GM19099 (cell line): ENCODE results near the gene NAV3.

Experiments used
- POLR2A ChIP-seq: IDR thresholded peaks from 3 replicates; pipeline ENCODE4 v1.6.1; 2011; ENCODE audit warnings: low read depth; ENCODE audit not compliant: insufficient read length; ENCODE audit errors: extremely low read depth

NAV3 gene

GRCh38 chr12:78192979-78193378, 362.3 kb downstream of the NAV3 start:
- no peak for TF ChIP-seq POLR2A

- TF ChIP-seq POLR2A, result no peak
Measured at GRCh38 chr12:78194448-78194847, 363.8 kb downstream of the NAV3 start.

GRCh38 chr12:78198896-78199295, 368.2 kb downstream of the NAV3 start:
- no peak for TF ChIP-seq POLR2A

GRCh38 chr12:78199926-78200325, 369.2 kb downstream of the NAV3 start:
- no peak for TF ChIP-seq POLR2A

GRCh38 chr12:78204926-78205325, 374.2 kb downstream of the NAV3 start:
- TF ChIP-seq POLR2A, result no peak

- no peak for TF ChIP-seq POLR2A
Measured at GRCh38 chr12:78208092-78208491, 377.4 kb downstream of the NAV3 start.

GRCh38 chr12:78209846-78210505, 379.3 kb downstream of the NAV3 start:
- TF ChIP-seq POLR2A, result no peak

- TF ChIP-seq POLR2A, result no peak
Measured at GRCh38 chr12:78210506-78210860, 379.8 kb downstream of the NAV3 start.

- no peak for TF ChIP-seq POLR2A
Measured at GRCh38 chr12:78210894-78211302, 380.2 kb downstream of the NAV3 start.

GRCh38 chr12:78220811-78221210, 390.1 kb downstream of the NAV3 start:
- TF ChIP-seq POLR2A, result no peak

GRCh38 chr12:78224154-78224553, 393.5 kb downstream of the NAV3 start:
- no peak for TF ChIP-seq POLR2A

GRCh38 chr12:78226763-78227162, 396.1 kb downstream of the NAV3 start:
- no peak for TF ChIP-seq POLR2A

GRCh38 chr12:78229591-78230101, 399.0 kb downstream of the NAV3 start:
- no peak for TF ChIP-seq POLR2A

- TF ChIP-seq POLR2A, result no peak
Measured at GRCh38 chr12:78232756-78233155, 402.1 kb downstream of the NAV3 start.

GRCh38 chr12:78236264-78236663, 405.6 kb downstream of the NAV3 start:
- TF ChIP-seq POLR2A, result no peak

- no peak for TF ChIP-seq POLR2A
Measured at GRCh38 chr12:78239544-78239943, 408.9 kb downstream of the NAV3 start.

GRCh38 chr12:78240827-78241226, 410.1 kb downstream of the NAV3 start:
- no peak for TF ChIP-seq POLR2A
